ENCODE results near the gene DHDH. TPM values are rescaled to one million over a fixed set of nuclear protein-coding genes. Genes with fewer than 3 reads are reported as not detected.

DHDH gene
- total and polyA plus RNA-seq, 3 experiments from 2014 or later: 0.31 to 0.53 (median 0.42) TPM

- Mint-ChIP-seq H3K36me3 (peaks cover 3 to 55% (median 5%) of the 10 kb centered on the region in 3 donors), H3K27ac (peak overlapping the region; percentile 90 to 99 (median 97)), H3K4me1 (peaks cover 54 to 74% (median 61%) of the 10 kb centered on the region in 3 donors), H3K4me3 (peak overlapping the region; percentile 91 to 100 (median 100)), H3K9me3 (no peaks in the 10 kb centered on the region), H3K27me3 (peaks cover 0 to 9% of the 10 kb centered on the region in 2 donors)
- Histone ChIP-seq H3K9me3 (ENCODE audit: low read length) (no peaks in the 10 kb centered on the region), H3K27ac (ENCODE audit: low read depth, low read length) (peak overlapping the region; percentile 83), H3K36me3 (ENCODE audit: insufficient read depth, low read length) (peaks cover 16% of the 10 kb centered on the region), H3K4me1 (ENCODE audit: insufficient read depth, low read length) (peaks cover 42% of the 10 kb centered on the region), H3K4me3 (ENCODE audit: low read length) (peak overlapping the region; percentile 88), H3K27me3 (ENCODE audit: insufficient read depth, low read length, poor library complexity, severe bottlenecking) (no peaks in the 10 kb centered on the region)
- DNase-seq: peak; percentile 81 to 92 (median 84)
- ChIA-PET POLR2A (interaction anchor here (0.9 to 3.4 kb wide), 6 partner anchors 10 to 123 kb away, joined by 3 to 18 read pairs (median 8); partner anchors contain the start of genes BAX, GYS1, NUCB1 and PPP1R15A), CTCF (interaction anchor here (1.6 to 3.7 kb wide), 4 partner anchors 27 to 170 kb away, joined by 3 to 20 read pairs (median 12); partner anchors contain the start of genes GYS1 and RUVBL2)
Observed at GRCh38 chr19:48965806-48966540, 32.5 kb downstream of the DHDH start.

GRCh38 chr19:48966541-48967345, 33.2 kb downstream of the DHDH start:
- Mint-ChIP-seq H3K27me3 (peaks cover 0 to 9% of the 10 kb centered on the region in 2 donors), H3K9me3 (no peaks in the 10 kb centered on the region), H3K4me3 (peak overlapping the region; percentile 91 to 100 (median 100)), H3K4me1 (peaks cover 56 to 71% (median 60%) of the 10 kb centered on the region in 3 donors), H3K36me3 (peaks cover 5 to 60% (median 5%) of the 10 kb centered on the region in 3 donors), H3K27ac (peak overlapping the region in 7 of 8 donors; percentile 24 to 99 (median 95))
- no peaks in the 10 kb centered on the region for H3K27me3 ChIP-seq (ENCODE audit: insufficient read depth, low read length, poor library complexity, severe bottlenecking)
- H3K27ac ChIP-seq (ENCODE audit: low read depth, low read length): peak overlapping the region; percentile 83
- DNase-seq: no peak
- H3K36me3 ChIP-seq (ENCODE audit: insufficient read depth, low read length): peaks cover 16% of the 10 kb centered on the region
- peaks cover 42% of the 10 kb centered on the region for H3K4me1 ChIP-seq (ENCODE audit: insufficient read depth, low read length)
- peak overlapping the region; percentile 88 for H3K4me3 ChIP-seq (ENCODE audit: low read length)
- POLR2A ChIA-PET: interaction anchor here (0.9 to 3.4 kb wide), 8 partner anchors 9 to 124 kb away, joined by 3 to 18 read pairs (median 6); partner anchors contain the start of genes BAX, GYS1, NUCB1 and RUVBL2
- CTCF ChIA-PET: interaction anchor here (1.2 to 3.7 kb wide), 5 partner anchors 9 to 171 kb away, joined by 3 to 20 read pairs (median 7); partner anchors contain the start of genes GYS1 and RUVBL2
- H3K9me3 ChIP-seq (ENCODE audit: low read length): no peaks in the 10 kb centered on the region

- H3K27ac ChIP-seq (ENCODE audit: low read depth, low read length): peak overlapping the region; percentile 83
- H3K9me3 ChIP-seq (ENCODE audit: low read length): no peaks in the 10 kb centered on the region
- H3K36me3 ChIP-seq (ENCODE audit: insufficient read depth, low read length): peaks cover 16% of the 10 kb centered on the region
- peaks cover 48 to 63% (median 52%) of the 10 kb centered on the region in 3 donors for H3K4me1 Mint-ChIP-seq
- H3K27ac Mint-ChIP-seq: peak overlapping the region in 3 of 8 donors; percentile 43 to 90 (median 46)
- H3K27me3 ChIP-seq (ENCODE audit: insufficient read depth, low read length, poor library complexity, severe bottlenecking): no peaks in the 10 kb centered on the region
- H3K9me3 Mint-ChIP-seq: no peaks in the 10 kb centered on the region
- peaks cover 0 to 8% of the 10 kb centered on the region in 2 donors for H3K27me3 Mint-ChIP-seq
- DNase-seq: no peak
- H3K4me3 Mint-ChIP-seq: peak overlapping the region in 6 of 7 donors; percentile 29 to 100 (median 66)
- POLR2A ChIA-PET: interaction anchor here (0.6 to 1.4 kb wide), 9 partner anchors 8 to 172 kb away, joined by 3 to 8 read pairs (median 5); partner anchors contain the start of genes DHDH, GYS1, NUCB1 and RUVBL2
- H3K4me1 ChIP-seq (ENCODE audit: insufficient read depth, low read length): peaks cover 34% of the 10 kb centered on the region
- H3K36me3 Mint-ChIP-seq: peaks cover 5 to 60% (median 5%) of the 10 kb centered on the region in 3 donors
- no peak overlapping the region for H3K4me3 ChIP-seq (ENCODE audit: low read length)
- CTCF ChIA-PET: interaction anchor here (1.1 to 5.2 kb wide), 6 partner anchors 9 to 172 kb away, joined by 3 to 40 read pairs (median 12); partner anchors contain the start of genes GYS1 and RUVBL2
Observed at GRCh38 chr19:48967346-48968178, 34.1 kb downstream of the DHDH start.

- H3K36me3 ChIP-seq (ENCODE audit: insufficient read depth, low read length): peaks cover 16% of the 10 kb centered on the region
- H3K27me3 ChIP-seq (ENCODE audit: insufficient read depth, low read length, poor library complexity, severe bottlenecking): no peaks in the 10 kb centered on the region
- H3K4me1 ChIP-seq (ENCODE audit: insufficient read depth, low read length): peaks cover 30% of the 10 kb centered on the region
- H3K27me3 Mint-ChIP-seq: peaks cover 0 to 8% of the 10 kb centered on the region in 2 donors
- peaks cover 5 to 66% (median 7%) of the 10 kb centered on the region in 3 donors for H3K36me3 Mint-ChIP-seq
- ChIA-PET POLR2A (interaction anchor here (0.8 to 1.3 kb wide), 6 partner anchors 11 to 173 kb away, joined by 3 to 6 read pairs (median 4); partner anchors contain the start of genes DHDH, GYS1, NUCB1 and RUVBL2), CTCF (interaction anchor here (1.1 to 5.2 kb wide), 5 partner anchors 8 to 173 kb away, joined by 3 to 40 read pairs (median 16); partner anchors contain the start of genes GYS1 and RUVBL2)
- peak overlapping the region in 3 of 8 donors; percentile 35 to 46 (median 43) for H3K27ac Mint-ChIP-seq
- H3K27ac ChIP-seq (ENCODE audit: low read depth, low read length): no peak overlapping the region
- peaks cover 41 to 56% (median 48%) of the 10 kb centered on the region in 3 donors for H3K4me1 Mint-ChIP-seq
- H3K4me3 Mint-ChIP-seq: peak overlapping the region in 1 of 7 donors; percentile 77
- H3K4me3 ChIP-seq (ENCODE audit: low read length): no peak overlapping the region
- no peaks in the 10 kb centered on the region for H3K9me3 ChIP-seq (ENCODE audit: low read length)
- H3K9me3 Mint-ChIP-seq: no peaks in the 10 kb centered on the region
- DNase-seq: no peak
Observed at GRCh38 chr19:48968179-48968661, 34.7 kb downstream of the DHDH start.

GRCh38 chr19:48968813-48969218, 35.3 kb downstream of the DHDH start:
- ChIA-PET POLR2A (no interaction called here), CTCF (interaction anchor here (5.2 kb wide), 1 partner anchor 124 kb away, joined by 40 read pairs; no protein-coding TSS in a partner anchor)
- Mint-ChIP-seq H3K27me3 (peaks cover 0 to 8% of the 10 kb centered on the region in 2 donors), H3K9me3 (no peaks in the 10 kb centered on the region), H3K4me3 (no peak overlapping the region), H3K27ac (no peak overlapping the region), H3K4me1 (peaks cover 36 to 50% (median 43%) of the 10 kb centered on the region in 3 donors), H3K36me3 (peaks cover 5 to 69% (median 7%) of the 10 kb centered on the region in 3 donors)
- DNase-seq: no peak
- Histone ChIP-seq H3K36me3 (ENCODE audit: insufficient read depth, low read length) (peaks cover 17% of the 10 kb centered on the region), H3K4me3 (ENCODE audit: low read length) (no peak overlapping the region), H3K9me3 (ENCODE audit: low read length) (no peaks in the 10 kb centered on the region), H3K27me3 (ENCODE audit: insufficient read depth, low read length, poor library complexity, severe bottlenecking) (no peaks in the 10 kb centered on the region), H3K4me1 (ENCODE audit: insufficient read depth, low read length) (peaks cover 24% of the 10 kb centered on the region), H3K27ac (ENCODE audit: low read depth, low read length) (no peak overlapping the region)

- Mint-ChIP-seq H3K27ac (peak overlapping the region in 2 of 8 donors; percentile 18 to 24), H3K27me3 (peaks cover 0 to 8% of the 10 kb centered on the region in 2 donors), H3K4me3 (peak overlapping the region in 2 of 7 donors; percentile 16 to 27), H3K36me3 (peaks cover 5 to 76% (median 7%) of the 10 kb centered on the region in 3 donors), H3K9me3 (no peaks in the 10 kb centered on the region), H3K4me1 (peaks cover 29 to 43% (median 37%) of the 10 kb centered on the region in 3 donors)
- POLR2A ChIA-PET: no interaction called here
- CTCF ChIA-PET: interaction anchor here (1.0 to 5.2 kb wide), 12 partner anchors 11 to 323 kb away, joined by 3 to 40 read pairs (median 5); partner anchors contain the start of genes CA11, DHDH, GYS1 and RUVBL2
- Histone ChIP-seq H3K27ac (ENCODE audit: low read depth, low read length) (no peak overlapping the region), H3K27me3 (ENCODE audit: insufficient read depth, low read length, poor library complexity, severe bottlenecking) (no peaks in the 10 kb centered on the region), H3K9me3 (ENCODE audit: low read length) (no peaks in the 10 kb centered on the region), H3K36me3 (ENCODE audit: insufficient read depth, low read length) (peaks cover 20% of the 10 kb centered on the region), H3K4me1 (ENCODE audit: insufficient read depth, low read length) (peaks cover 17% of the 10 kb centered on the region), H3K4me3 (ENCODE audit: low read length) (no peak overlapping the region)
- no peak for DNase-seq
Observed at GRCh38 chr19:48969276-48970138, 36.0 kb downstream of the DHDH start.

Measured in CD8-positive, alpha-beta memory T cell (primary cell).